ENCODE results near the gene GNA14.

DNA sequence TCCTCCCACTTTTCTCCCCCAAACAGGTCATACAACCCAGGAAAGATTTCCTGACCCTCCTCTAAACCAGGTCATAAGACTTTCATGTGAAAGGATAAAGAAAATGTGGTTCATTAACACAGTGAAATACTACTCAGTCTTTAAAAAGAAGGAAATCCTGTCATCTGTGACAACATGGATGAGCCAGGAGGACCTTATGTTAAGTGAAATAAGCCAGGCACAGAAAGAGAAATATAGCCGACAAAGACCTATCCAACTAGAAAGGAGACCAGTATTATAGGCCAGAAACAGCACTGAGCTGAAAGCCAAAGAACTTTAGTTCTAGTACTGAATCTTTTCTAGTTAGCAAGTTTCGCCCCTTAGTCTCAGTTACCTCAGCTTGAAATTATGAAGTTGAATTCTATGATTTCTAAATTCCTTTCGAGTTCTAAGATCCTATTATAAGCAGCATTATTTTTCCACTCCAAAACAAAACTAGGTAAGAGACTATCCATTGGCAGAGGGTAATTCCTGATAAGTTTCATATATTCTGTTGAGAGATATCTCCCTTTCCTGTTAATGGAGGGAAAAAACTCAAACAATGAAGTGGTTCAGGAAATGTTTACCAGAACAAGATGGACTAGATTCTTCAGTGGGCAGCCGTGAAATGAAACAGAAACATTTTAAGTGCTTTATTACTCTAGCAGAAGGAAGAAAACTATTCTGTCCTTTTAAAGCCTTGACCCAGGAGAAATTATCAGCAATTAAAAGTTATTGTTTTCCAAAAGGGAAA is 42.5 kb downstream of the GNA14 start:
- TF ChIP-seq GATA2 (IDR thresholded peaks at IDR 0.05; ENCODE audit: low read depth, low read length) (no peak), GATA3 (IDR thresholded peaks at IDR 0.05; ENCODE audit: low read depth, low read length) (no peak)

All from SH-SY5Y (cell line).